Germinal center (tissue), 1 donor: ENCODE results near the gene CASP1.

Source experiments
- DNase-seq: peaks from one replicate; pipeline ENCODE4 v3.0.0; 2012; ENCODE audit warnings: mixed read lengths, low spot score

Gene CASP1

GRCh38 chr11:104984808-104985207 is 50.1 kb downstream of the CASP1 start:
- DNase-seq: no peak

GRCh38 chr11:104979839-104980238 is 55.1 kb downstream of the CASP1 start:
- DNase-seq: no peak
